T-cell (primary cell): ENCODE measurements around the gene ACSF3. TPM values are rescaled to one million over a fixed set of nuclear protein-coding genes. Genes with fewer than 3 reads are reported as not detected.

Experiments
- ATAC-seq, 4 experiments: fragments of 200-7000 bp in 3 of 4; fragments of 150-1000 bp in 1 of 4; cut with Tn5 transposase; replicated peaks in 1 of 4; 1 replicate in 3 of 4; 2 replicates in 1 of 4; pipeline ENCODE4 v1.10.0; 2021; ENCODE audit warnings: moderate library complexity in 3 of 4, mild to moderate bottlenecking in 2 of 4, moderate number of reproducible peaks in 1 of 4
- CTCF ChIA-PET, 2 donors: fragments of 300-600 bp; sonication (Branson Sonifier 250); formaldehyde crosslinking; loops; one replicate each; lab custom pipeline; 2022; ENCODE audit warnings: antibody characterized with exemption in 2 of 2; lab: Charles Lee
- POLR2A ChIA-PET, 2 donors: fragments of 300-600 bp; sonication (Branson Sonifier 250); formaldehyde crosslinking; loops; one replicate each; lab custom pipeline; 2022; ENCODE audit warnings: antibody characterized with exemption in 2 of 2; lab: Charles Lee
- DNase-seq, 35 experiments: peaks; one replicate each; pipeline versions ENCODE4 v3.0.0 to v3.0.0-alpha.2; 2013 to 2023
- H3K27ac ChIP-seq: one replicate; pipeline ENCODE4 v1.5.1; 2013; ENCODE audit warnings: low read length
- H3K27me3 ChIP-seq, 2 experiments: replicated peaks in 1 of 2; 1 replicate in 1 of 2; 2 replicates in 1 of 2; pipeline versions ENCODE4 v1.6.1 to v1.7.0; 2013; ENCODE audit warnings: low read length in 1 of 2, mixed read lengths in 1 of 2; ENCODE audit not compliant: control insufficient read depth in 2 of 2, insufficient read depth in 2 of 2; ENCODE audit errors: extremely low read depth in 1 of 2
- H3K36me3 ChIP-seq, 2 donors: 1 replicate in 1 of 2; 2 replicates in 1 of 2; pipeline versions ENCODE4 v1.6.1 to v1.7.0; 2013; ENCODE audit warnings: low read length in 1 of 2; ENCODE audit not compliant: control insufficient read depth in 2 of 2, insufficient read depth in 1 of 2; ENCODE audit errors: extremely low read depth in 1 of 2
- H3K4me1 ChIP-seq, 2 experiments: 1 replicate in 1 of 2; 2 replicates in 1 of 2; pipeline versions ENCODE4 v1.6.1 to v1.7.0; 2013; ENCODE audit warnings: low read length in 2 of 2, mixed read lengths in 1 of 2; ENCODE audit not compliant: insufficient read depth in 2 of 2, control insufficient read depth in 1 of 2; ENCODE audit errors: extremely low read depth in 1 of 2
- H3K4me3 ChIP-seq, 2 donors: 1 replicate in 1 of 2; 2 replicates in 1 of 2; pipeline versions ENCODE4 v1.5.1 to v1.7.0; 2013; ENCODE audit warnings: mild to moderate bottlenecking in 2 of 2, low read length in 1 of 2, moderate library complexity in 1 of 2; ENCODE audit not compliant: control insufficient read depth in 1 of 2; ENCODE audit errors: extremely low read depth in 1 of 2
- H3K9me3 ChIP-seq: 2 replicates; pipeline ENCODE4 v1.7.0; 2013
- H3K27ac Mint-ChIP-seq, 2 donors: one replicate each; pipeline ENCODE4 v1.8.0; 2020 to 2021; ENCODE audit warnings: mild to moderate bottlenecking in 2 of 2, mixed read lengths in 2 of 2
- H3K27me3 Mint-ChIP-seq, 2 donors: one replicate each; pipeline ENCODE4 v1.8.0; 2021 to 2022; ENCODE audit warnings: mixed read lengths in 2 of 2
- H3K36me3 Mint-ChIP-seq: one replicate; pipeline ENCODE4 v1.8.0; 2021; ENCODE audit warnings: mixed read lengths
- H3K4me1 Mint-ChIP-seq, 3 donors: one replicate each; pipeline ENCODE4 v1.8.0; 2020 to 2022; ENCODE audit warnings: mixed read lengths in 3 of 3, mild to moderate bottlenecking in 1 of 3
- H3K4me3 Mint-ChIP-seq, 3 donors: one replicate each; pipeline ENCODE4 v1.8.0; 2020 to 2022; ENCODE audit warnings: mild to moderate bottlenecking in 3 of 3, mixed read lengths in 3 of 3, moderate library complexity in 3 of 3
- H3K9me3 Mint-ChIP-seq, 3 donors: one replicate each; pipeline ENCODE4 v1.8.0; 2020 to 2022; ENCODE audit warnings: mixed read lengths in 3 of 3
- WGBS: methylation state at CpG from one replicate; pipeline ENCODE4 v1.1.5; 2013; ENCODE audit warnings: missing lambda C conversion rate; ENCODE audit not compliant: insufficient coverage; 5-methylcytosine and 5-hydroxymethylcytosine counted together
- total RNA-seq, 35 experiments: library from RNA in 6 of 35; stranded (reverse) in 6 of 35; fragments of 120-200 nt in 1 of 35; gene quantifications; one replicate each; pipeline versions ENCODE4 v1.2.1 to v1.2.4 and lab custom pipeline; 2013 to 2026

The ACSF3 gene
- total RNA-seq, 5 donors from 2014 or later (not counting 1 experiment from before 2014, with no cell fraction given): 70.5 to 102 (median 79.9) TPM

GRCh38 chr16:89201439-89202377, 108.1 kb downstream of the ACSF3 start:
- Mint-ChIP-seq H3K4me1 (peaks cover 0 to 21% (median 13%) of the 10 kb centered on the region in 3 donors), H3K27me3 (peaks cover 21 to 57% of the 10 kb centered on the region in 2 donors), H3K27ac (no peak overlapping the region), H3K9me3 (peaks cover 0 to 4% (median 0%) of the 10 kb centered on the region in 3 donors), H3K36me3 (no peaks in the 10 kb centered on the region), H3K4me3 (peak overlapping the region; percentile 43 to 57 (median 57))
- DNase-seq (peak; percentile 45 to 85 (median 67)), ATAC-seq (peak; percentile 82 to 89 (median 86))
- H3K4me3 ChIP-seq: peak overlapping the region; percentile 7 to 54
- H3K9me3 ChIP-seq: no peaks in the 10 kb centered on the region
- H3K36me3 ChIP-seq: no peaks in the 10 kb centered on the region
- WGBS: 3% methylated on average over 86 of the region's 111 CpGs
- ChIA-PET POLR2A (no interaction called here), CTCF (no interaction called here)
- H3K4me1 ChIP-seq: peaks cover 7 to 16% of the 10 kb centered on the region in 2 experiments
- H3K27ac ChIP-seq: no peak overlapping the region
- H3K27me3 ChIP-seq: peaks cover 11 to 72% of the 10 kb centered on the region in 2 experiments

GRCh38 chr16:89202422-89203215, 109.0 kb downstream of the ACSF3 start:
- no peak overlapping the region for H3K27ac ChIP-seq
- H3K9me3 Mint-ChIP-seq: peaks cover 0 to 4% (median 0%) of the 10 kb centered on the region in 3 donors
- H3K27ac Mint-ChIP-seq: peak overlapping the region in 1 of 2 donors; percentile 32
- peak overlapping the region in 1 of 2 donors; percentile 51 for H3K4me3 ChIP-seq
- CTCF ChIA-PET: interaction anchor here in 1 of 2 donors (0.9 kb wide), 1 partner anchor 13 kb away, joined by 3 read pairs; no protein-coding TSS in a partner anchor
- DNase-seq (no peak), ATAC-seq (no peak)
- H3K9me3 ChIP-seq: no peaks in the 10 kb centered on the region
- POLR2A ChIA-PET: no interaction called here
- peaks cover 0 to 21% (median 13%) of the 10 kb centered on the region in 3 donors for H3K4me1 Mint-ChIP-seq
- no peaks in the 10 kb centered on the region for H3K36me3 Mint-ChIP-seq
- WGBS: 43% methylated on average over 33 of the region's 49 CpGs
- peaks cover 7 to 16% of the 10 kb centered on the region in 2 experiments for H3K4me1 ChIP-seq
- peaks cover 11 to 67% of the 10 kb centered on the region in 2 experiments for H3K27me3 ChIP-seq
- H3K27me3 Mint-ChIP-seq: peaks cover 21 to 62% of the 10 kb centered on the region in 2 donors
- H3K36me3 ChIP-seq: no peaks in the 10 kb centered on the region
- peak overlapping the region; percentile 51 to 57 (median 57) for H3K4me3 Mint-ChIP-seq

Other genes starting within 250 kb of the ACSF3 start
- 10 to 100 TPM; 47.6 to 68.4 (median 58.4) TPM for gene GALNS, start 236.9 kb upstream of the ACSF3 start, total RNA-seq
- gene TRAPPC2L, start 236.7 kb upstream of the ACSF3 start, total RNA-seq: 10 to 100 TPM; 45.6 to 61.1 (median 57.5) TPM
- not detected for gene PABPN1L, start 227.2 kb upstream of the ACSF3 start, total RNA-seq
- 1 to 10 TPM; 2.0 to 4.0 (median 2.1) TPM for gene CBFA2T3, start 116.6 kb upstream of the ACSF3 start, total RNA-seq
- gene CDH15, start 77.9 kb downstream of the ACSF3 start, total RNA-seq: under 1 TPM in 1 of 5 donors, not detected in 4; 0.19 TPM
- 1 to 10 TPM in 3 of 5 donors, under 1 TPM in 2; 0.49 to 2.7 (median 1.3) TPM for gene SLC22A31, start 106.7 kb downstream of the ACSF3 start, total RNA-seq
- 10 to 100 TPM in 3 of 5 donors, 1 to 10 TPM in 2; 6.0 to 16.3 (median 13.6) TPM for gene ZNF778, start 123.9 kb downstream of the ACSF3 start, total RNA-seq